ENCODE measurements around the gene AGRP.
A peak's percentile ranks its signal among the peaks of the same experiment; 100 is the strongest.
"Not testable (repeated sequence)": the region's sequence is repeated elsewhere in the genome, so short reads cannot be mapped to it uniquely, and the experiment has no call there.

Gene AGRP, protein sequence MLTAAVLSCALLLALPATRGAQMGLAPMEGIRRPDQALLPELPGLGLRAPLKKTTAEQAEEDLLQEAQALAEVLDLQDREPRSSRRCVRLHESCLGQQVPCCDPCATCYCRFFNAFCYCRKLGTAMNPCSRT

DNA sequence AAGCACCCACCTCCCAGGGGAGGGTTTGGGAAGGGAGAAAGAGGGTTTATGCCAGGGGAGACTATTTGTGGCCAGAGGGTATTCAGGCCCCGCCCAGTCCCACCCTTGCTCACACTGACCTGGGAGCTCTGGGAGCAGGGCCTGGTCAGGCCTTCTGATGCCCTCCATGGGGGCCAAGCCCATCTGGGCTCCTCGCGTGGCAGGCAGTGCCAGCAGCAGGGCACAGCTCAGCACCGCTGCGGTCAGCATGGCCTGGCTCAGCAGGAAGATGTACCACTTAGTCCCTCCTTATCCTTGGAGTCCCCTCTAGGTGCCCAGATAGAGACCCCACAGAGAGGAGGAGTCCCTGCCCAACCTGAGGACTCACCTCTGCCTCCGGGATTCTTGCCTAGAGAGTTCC lies at the start of gene AGRP:
AGRP (minus strand) TSS at position 398 of the 400 bp plus-strand sequence; CDS start at position 249, 149 bp downstream.
- no peak for DNase-seq (ENCODE audit: low spot score)

DNA sequence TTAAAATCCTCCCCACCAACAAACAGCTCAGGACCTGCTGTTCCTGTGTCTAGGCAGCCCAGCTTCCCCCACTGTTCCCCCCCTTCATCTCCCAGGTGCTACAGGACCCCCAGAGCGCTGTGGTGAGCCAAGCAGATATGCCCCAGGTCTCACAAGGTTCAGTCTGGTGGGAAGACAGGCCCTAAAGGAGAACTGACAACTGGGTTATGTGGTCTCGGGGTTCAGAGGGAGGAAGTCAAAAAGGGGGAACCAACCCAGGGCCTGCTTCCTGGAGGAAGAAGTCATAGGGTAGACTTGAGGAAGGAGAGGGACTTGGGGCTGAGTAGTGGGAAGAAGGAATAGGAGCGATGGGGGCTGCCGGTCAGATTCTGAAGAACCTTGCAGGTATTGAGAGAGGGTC lies 47.9 kb upstream of the AGRP start:
- no peak for DNase-seq (ENCODE audit: low spot score)

DNA sequence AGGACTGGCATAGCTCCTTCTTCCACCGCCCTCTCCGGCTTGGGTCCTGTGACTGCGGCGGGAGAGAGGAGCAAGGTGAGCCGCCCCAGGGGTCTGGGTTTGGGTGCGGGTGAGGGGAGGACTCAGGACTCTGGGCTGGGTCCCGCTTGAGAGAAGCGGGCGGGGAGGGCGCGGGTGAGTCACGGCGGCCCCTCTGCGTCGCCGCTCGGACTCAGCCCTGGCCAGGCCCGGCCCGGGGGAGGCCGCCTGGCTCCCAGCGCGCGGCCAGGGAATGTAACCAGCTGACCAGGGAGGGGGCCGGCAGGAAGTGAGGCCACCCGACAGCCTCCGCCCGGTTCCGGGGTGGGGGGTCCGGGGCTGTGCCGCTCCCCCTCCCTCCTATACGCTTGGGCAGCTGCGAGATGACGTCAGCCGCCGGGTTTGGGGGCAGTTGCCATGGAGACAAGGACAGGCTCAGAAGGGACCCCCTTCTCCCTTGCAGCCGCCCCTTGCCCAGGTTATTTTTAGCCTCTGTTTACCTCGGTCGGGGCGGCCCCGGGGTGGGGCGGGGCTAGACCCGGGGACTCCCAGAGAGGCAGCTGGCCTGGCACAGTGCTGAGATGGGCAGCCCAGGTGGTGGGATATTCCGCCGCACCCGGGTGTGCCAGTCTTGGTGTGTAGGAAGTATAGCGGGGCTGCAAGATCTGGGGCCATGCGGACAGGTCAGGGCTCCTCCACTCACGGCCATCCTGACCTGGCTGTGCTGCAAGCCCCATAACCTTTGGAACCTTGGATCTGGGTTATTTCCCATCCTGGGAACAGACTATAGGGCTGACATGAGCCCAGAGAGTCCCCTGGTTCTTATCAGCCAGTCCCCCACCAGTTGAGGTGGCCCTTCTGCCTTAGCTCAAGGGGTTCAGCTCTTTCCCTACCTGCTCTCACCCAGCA lies 46.9 kb upstream of the AGRP start:
- DNase-seq (ENCODE audit: low spot score) = peak; percentile 76

DNA sequence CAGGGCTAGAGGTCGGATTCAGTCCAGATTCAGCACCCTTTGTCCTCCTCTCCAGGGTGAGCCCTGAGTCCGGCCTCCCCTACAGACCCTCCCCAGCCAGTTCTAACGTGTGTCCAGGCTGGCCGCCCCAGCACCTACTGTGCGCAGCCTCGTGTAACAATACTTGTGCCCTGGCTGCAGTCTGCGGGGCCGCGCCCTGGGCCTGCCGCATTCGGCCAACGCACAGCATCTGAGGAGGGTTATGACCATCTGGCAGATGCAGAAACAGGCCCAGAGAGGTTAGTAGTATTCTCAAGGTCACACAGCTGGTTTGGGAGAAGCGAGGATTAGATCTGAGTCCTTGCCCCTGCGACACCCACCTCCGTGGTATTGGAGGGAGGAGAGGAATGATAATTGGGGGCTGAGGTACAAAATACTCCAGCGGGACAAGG lies 46.2 kb upstream of the AGRP start:
- peak; percentile 66 for DNase-seq (ENCODE audit: low spot score)

DNA sequence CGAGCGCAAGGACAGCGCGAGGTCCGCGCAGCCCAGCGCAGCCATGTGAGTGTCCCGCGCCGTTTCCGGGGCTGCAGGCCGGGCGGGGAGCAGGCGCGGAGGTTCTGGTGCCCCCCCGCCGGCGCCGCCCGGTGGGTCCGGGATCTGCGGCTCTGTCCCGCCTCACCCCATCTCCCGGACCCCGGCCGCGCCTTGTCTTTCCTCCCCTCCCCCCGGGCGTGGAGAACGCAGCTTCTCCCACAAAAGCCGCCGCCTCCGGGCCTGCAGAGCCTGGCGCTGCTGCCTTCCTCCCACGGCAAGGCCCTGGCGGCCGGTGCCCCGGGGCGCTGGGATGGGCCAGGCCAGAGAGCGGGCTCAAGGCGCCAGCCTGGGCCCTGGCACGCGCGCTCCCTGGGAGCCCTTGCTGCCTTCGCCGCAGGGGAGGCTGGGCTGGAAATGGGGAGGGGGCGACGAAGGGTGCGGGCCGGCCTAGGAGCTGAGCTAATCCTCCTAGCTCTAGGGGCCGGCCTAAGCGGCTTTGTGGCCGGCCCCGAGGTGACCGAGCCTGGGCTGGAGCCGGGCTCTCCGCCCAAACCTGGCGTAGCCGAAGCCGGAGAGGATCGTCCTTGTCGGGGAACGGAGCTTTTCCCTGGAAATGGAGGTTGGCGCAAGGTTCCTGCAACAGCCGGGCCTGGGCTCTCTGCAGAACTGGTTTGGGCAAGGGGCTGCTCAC lies 45.7 kb upstream of the AGRP start:
- peak; percentile 40 for DNase-seq (ENCODE audit: low spot score)

DNA sequence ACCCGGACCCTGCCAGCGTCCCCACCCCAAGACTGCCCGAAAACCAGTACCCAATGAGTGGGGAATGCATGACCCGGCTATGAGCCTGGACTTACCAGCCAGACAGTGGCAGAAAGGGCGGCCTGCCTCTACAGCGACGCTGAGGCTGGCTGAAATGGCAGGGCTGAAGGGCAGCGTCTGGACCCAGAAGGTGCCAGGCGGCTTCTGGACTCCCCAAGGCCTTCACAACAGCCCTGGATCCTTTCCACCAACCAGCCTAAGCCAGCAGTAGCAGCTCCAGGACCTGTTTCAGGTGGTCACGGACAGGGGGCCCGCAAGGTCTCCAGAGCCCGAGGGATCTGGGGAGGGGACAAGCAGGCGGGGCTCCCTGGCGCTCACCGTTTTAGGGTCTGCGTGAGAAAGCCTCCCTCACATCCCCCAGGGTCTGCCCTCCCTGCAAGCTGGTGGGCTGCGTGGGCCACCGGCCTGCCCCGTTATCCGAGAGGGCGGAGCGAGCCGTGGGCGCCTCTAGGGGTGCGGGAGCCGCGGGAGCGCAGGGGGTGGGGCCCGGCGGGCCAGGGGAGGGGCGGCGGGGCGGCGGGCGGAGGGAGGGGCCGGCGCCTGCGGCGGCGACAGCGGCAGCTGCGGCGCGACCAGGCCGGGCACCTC lies 45.0 kb upstream of the AGRP start, which contains the start of gene RIPOR1:
RIPOR1 (plus strand) TSS at position 608 of the 648 bp plus-strand sequence. CDS start 9,618 bp downstream, outside the sequence.
- DNase-seq (ENCODE audit: low spot score) = peak; percentile 53

DNA sequence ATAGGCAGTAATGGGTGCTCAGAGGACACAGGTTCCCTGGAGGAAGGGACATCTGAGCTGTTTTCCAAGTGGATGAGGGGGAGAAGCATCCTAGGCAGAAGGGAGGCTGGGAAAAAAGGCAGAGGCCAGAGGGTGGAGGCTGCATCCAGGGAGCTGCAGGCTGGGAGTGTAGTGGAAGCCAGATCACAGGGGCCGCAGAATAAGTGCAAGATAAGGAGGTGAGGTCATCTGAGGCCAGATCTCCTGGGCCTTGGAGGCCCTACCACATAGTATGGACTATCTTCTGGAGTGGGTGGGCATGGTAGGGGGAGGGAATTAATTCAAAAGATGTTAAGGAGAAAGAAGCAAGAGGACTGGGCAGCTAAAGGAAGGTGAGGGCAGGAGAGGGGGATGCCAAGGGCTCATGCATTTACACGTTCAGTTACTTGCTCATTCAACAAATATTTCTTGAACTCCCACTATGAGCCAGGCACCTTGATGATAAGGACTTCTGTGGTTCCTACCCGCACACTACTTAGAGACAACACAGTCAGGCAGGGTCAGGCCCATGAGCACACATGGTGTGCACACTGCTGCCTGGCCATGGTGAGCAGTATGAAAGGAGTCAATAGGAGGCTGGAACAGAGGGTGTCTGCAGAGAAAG lies 42.9 kb upstream of the AGRP start:
- no peak for DNase-seq (ENCODE audit: low spot score)

DNA sequence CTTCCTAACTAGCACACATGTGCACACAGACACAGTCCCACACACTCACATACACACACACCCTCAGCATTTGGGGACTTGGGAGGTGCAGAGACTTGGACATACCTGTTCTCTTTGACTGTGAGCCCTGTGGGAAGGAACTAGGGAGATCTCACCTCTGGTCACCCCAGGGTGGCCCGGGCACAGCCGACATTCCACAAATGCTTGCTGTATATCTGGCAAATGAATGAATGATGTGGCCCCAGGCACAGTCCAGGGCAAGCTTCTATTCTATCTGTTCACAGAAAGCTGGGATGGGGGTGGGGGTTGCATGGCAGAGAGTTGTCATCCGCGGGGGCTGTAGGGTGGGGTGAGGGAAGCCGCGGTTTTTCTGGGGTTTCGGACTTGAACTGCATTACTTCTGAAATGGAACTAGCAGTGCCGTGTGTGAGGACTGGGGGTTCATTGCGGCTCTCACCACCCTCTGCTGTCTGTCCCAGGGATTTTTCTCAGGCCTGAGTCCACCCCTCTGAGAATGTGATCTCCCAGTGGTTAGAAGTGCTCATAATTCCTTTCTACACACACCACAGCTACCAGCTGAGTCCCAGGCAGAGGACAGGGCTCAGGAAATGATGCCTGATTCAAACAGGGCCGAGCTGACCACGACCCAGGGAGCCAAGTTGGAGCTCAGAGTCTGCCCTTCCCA lies 42.0 kb upstream of the AGRP start:
- no peak for DNase-seq (ENCODE audit: low spot score)

DNA sequence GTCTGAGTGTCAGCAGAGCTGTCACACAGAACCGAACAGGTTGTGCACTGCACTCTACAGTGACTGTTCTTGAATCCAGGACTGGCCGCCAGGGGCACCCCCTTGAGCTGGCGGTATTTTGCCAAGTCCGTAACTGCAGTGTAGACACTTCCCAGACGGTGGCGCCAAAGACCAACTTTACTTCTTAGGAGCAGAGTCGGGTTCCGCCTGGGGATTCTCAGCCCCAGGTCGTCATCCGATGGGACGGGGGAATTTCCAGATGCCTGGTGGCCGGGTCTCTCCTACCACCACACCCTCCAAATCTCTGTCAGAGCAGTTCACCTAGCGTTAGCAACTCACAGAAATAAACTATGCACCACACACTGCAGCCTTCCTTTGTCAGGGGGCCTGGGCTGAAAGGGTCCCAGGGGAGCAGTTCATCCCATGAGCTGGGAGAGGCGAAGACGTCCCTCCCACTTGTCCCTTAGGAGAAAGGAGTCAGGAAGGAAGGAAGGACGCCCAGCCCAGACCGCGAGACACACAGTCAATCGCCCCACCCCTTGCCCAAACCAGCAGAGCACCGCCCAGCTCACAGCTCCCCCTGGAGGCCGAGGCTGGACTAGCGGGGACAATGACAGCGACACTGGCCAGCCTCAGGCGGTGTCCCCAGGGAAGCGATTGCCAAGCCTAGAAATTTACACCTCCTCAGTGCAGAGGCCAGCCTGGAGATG lies 37.9 kb upstream of the AGRP start:
- peak; percentile 95 for DNase-seq (ENCODE audit: low spot score)

DNA sequence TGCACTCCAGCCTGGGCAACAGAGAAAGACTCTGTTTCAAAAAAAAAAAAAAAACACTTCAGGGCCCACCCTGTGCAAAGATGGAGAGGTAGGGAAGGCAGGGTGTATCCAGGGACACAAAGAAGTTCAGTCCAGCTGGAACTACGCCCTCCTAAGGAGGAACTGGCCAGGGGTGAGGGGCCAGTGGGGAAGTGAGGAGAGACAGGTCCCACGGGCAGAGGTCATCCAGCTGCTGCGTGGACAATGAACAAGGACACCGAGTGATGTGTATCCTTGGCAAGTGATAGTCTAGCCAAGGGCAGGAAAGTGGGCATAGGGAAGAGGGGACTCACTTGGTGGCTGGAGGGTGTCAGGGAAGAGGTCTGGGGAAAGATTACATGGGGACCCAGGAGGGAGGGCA lies 35.9 kb upstream of the AGRP start:
- DNase-seq (ENCODE audit: low spot score) = no peak

DNA sequence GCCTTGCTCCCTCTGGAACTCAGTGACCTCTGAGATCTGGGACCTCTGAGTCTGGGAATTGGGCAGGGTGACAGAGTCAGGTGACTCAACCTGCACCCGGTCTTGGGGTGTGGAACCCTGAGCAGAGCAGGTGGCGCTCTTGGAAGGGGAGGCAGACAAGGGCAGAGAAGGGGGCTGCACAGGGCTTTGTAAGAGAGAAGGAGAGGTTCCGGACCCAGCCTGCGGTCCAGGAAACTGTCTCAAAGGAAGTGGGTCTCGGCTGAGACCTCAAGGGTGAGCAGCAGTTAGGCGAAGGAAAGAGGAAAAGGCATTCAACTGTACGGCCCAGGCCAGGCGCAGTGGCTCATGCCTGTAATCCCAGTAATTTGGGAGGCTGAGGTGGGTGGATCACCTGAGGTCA lies 35.3 kb upstream of the AGRP start:
- DNase-seq (ENCODE audit: low spot score) = no peak

DNA sequence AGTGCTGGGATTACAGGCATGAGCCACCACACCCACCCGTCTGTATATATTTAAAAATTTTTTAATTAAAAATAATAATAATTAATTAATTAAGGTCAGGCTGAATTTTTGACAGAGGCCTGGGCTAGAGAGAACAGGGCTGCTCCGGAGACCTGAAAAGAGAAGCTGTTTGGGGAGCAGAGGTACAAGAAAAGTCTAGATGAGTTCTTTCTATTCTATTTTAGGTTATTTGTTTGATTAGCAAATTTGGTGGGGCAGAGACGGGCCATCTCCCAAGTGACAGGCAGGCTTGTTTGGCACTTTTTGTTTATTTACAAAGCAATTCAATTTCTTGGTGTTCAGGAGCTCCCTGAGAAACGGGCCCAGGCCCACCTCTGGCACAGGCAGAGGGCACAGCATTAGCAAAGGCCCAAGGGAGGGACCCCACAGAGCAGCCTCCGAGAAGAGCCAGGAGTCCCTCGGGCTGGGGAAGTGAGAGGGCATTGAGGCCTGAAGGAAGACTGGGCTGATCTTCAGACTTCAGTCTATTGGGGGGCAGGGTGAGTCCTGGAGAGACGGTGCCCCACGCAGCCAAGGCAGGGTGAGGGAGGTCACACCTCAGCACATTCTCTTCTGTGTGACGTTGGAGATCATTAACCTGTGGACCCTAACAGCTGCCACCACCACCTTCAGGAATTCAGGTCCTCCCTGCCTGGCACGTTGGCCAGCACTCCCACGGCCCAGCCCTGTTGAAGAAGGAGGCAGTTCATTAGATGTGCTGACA lies 34.5 kb upstream of the AGRP start:
- no peak for DNase-seq (ENCODE audit: low spot score)

DNA sequence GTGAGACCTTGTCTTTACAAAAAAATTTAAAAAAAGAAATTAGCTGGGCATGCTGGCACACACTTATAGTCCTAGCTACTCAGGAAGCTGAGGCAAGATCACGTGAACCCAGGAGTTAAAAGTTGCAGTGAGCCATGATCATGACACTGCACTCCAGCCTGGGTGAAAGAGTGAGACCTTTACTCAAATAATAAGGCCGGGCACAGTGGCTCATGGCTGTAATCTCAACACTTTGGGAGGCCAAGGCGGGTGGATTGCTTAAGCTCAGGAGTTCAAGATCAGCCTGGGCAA lies 33.8 kb upstream of the AGRP start:
- DNase-seq (ENCODE audit: low spot score) = no peak

DNA sequence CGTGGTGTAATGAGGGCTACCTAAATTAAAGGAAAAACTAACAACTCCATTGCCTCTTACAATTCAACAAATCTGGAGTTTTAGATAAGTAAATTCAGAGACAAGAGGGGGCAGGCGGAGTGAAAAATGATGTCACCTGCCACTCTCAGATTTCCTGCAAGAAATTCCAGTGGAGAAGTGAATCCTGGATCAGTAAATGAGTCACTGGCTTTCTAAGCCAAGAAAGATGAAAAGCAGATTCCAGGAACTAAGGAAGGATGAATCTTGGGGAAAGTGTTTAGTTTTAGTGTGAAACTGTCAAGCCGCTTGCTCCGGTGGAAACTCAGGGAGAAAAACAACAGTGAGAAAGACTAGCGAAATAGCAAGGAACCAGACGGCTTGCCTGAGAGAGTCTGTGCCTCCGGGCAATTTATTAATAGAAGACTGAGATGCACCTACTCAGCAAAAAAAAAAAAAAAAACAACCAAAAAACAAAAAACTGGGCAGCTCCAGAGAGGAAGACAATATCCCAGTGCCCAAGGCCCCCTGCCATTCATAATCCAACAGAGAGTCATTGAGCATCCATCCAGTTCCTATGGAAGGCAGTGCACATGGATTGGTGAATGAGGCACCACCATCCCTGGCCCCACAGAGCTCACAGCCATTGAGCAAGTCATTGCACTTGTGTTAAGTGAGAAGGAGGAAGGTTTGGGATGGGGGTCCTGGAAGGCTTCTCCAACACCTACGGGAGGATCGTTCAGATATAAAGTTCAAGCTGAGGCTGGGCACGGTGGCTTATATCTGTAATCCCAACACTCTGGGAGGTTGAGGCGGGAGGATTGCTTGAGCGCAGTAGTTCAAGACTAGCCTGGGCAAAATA lies 33.2 kb upstream of the AGRP start:
- DNase-seq (ENCODE audit: low spot score) = peak; percentile 19

DNA sequence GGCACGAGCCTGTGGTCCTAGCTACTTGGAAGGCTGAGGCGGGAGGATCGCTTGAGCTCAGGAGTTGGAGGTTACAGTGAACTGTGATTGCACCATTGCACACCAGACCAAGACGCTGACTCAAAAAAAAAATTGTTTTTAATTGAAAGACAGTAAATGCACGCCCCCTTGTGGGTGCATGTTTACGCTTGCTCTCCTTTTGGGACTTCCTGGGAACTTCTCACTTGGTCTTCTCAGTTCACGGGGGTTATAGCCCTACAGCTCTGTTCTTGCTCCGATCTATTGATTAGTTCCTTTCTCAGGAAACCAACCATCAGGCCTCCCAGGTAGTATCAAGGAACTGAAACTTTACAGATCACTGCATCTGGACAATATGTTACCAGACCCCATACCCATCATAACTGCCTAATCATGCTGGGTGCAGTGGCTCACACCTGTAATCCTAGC lies 31.1 kb upstream of the AGRP start:
- peak; percentile 92 for DNase-seq (ENCODE audit: low spot score)

DNA sequence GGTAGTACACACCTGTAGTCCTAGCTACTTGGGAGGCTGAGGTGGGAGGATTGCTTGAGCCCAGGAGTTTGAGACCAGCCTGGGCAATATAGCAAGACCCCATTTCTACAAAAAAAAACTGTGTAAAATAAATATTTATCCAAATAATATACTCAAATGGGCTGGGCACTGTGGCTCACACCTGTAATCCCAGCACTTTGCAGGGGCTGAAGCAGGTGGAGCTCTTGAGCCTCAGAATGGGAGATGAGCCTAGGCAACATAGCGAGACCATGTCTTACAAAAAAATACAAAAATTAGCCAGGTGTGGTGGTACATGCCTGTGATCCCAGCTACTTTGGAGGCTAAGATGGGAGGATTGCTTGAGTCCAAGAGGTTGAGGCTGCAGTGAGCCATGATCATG lies 30.5 kb upstream of the AGRP start:
- DNase-seq (ENCODE audit: low spot score) = not testable (repeated sequence)

DNA sequence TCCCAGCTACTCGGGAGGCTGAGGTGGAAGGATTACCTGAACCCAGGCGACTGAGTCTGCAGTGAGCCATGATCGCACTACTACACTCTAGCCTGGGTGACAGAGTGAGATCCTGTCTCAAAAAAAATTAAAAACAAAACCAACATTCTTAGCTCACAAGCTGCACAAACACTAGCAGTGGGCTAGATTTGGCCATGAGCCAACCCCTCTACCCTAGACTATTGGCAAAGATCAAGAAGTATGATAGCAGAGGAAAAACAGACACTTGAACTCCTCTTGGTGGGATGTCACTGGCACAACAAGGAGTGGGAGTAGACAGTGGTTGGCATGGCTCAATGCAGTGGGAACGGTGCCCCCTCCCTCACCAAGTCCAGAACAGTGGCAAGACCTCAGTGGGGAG lies 25.7 kb upstream of the AGRP start:
- DNase-seq (ENCODE audit: low spot score) = no peak

DNA sequence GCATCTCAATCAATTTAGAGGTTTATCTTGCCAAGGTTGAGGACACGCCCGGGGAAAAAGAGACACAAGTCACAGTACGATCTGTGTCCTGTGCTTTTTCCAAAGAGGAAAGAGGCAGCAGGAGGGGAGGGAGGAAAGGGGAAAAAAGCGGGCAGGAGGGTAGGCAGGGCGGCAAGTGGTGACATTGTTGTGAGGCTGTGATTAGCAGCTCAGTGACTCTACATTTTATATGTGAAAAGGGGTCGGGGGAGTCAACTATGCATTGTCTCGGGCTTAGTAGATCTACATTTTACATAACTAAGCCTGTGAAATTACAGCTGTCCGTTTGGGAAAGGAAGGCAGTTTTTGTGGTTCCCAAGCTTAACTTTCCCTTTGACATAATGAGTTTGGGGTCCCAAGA lies 23.1 kb upstream of the AGRP start:
- DNase-seq (ENCODE audit: low spot score) = no peak

Data from RKO (cell line).